Omental fat pad (tissue), 4 donors: ENCODE data around the gene CRCP. TPM values are rescaled to one million over a fixed set of nuclear protein-coding genes. Genes with fewer than 3 reads are reported as not detected.

Experiments used
- ATAC-seq: fragments of 150-250 bp; one replicate; pipeline ENCODE4 v1.9.1; 2016; ENCODE audit warnings: mild to moderate bottlenecking, moderate library complexity; ENCODE audit not compliant: low FRiP score
- DNase-seq: peaks from one replicate; pipeline ENCODE4 v3.0.0-alpha.2; 2019; ENCODE audit warnings: low spot score
- CTCF ChIP-seq, 3 donors: fragments of 450-650 bp; IDR thresholded peaks; one replicate each; pipeline ENCODE4 v1.5.1; 2016 to 2017; ENCODE audit warnings: antibody characterized with exemption in 3 of 3, mild to moderate bottlenecking in 3 of 3, moderate library complexity in 2 of 3
- total RNA-seq, 4 donors: library from RNA; depleted of rRNA; stranded (reverse); fragments of >200 nt; gene quantifications; one replicate each; pipeline ENCODE4 v1.1.0, GENCODE V29; 2016

Gene CRCP
- total RNA-seq, 4 donors from 2014 or later, result 26.9 to 49.5 (median 38.3) TPM

- TF ChIP-seq CTCF (IDR thresholded peaks at IDR 0.05), result no peak
- no peak for DNase-seq
- no peak for ATAC-seq
Observed at GRCh38 chr7:66198956-66199355, 84.3 kb downstream of the CRCP start.

- DNase-seq, result no peak
- no peak for TF ChIP-seq CTCF (IDR thresholded peaks at IDR 0.05)
- no peak for ATAC-seq
Observed at GRCh38 chr7:66202441-66202840, 87.8 kb downstream of the CRCP start.

Other genes starting within 250 kb of the CRCP start
- 100 to 1,000 TPM in 1 of 4 donors, 10 to 100 TPM in 3; 32.5 to 123 (median 51.5) TPM for gene VKORC1L1, start 241.8 kb upstream of the CRCP start, total RNA-seq
- gene GUSB, start 132.6 kb upstream of the CRCP start, total RNA-seq, result 10 to 100 TPM; 20.2 to 45.7 (median 33.1) TPM
- gene ASL, start 39.0 kb upstream of the CRCP start, total RNA-seq, result 10 to 100 TPM; 17.1 to 42.1 (median 24.7) TPM
- 10 to 100 TPM; 16.4 to 63.2 (median 24.3) TPM for gene TPST1, start 90.5 kb downstream of the CRCP start, total RNA-seq